OCI-LY7 (cell line): ENCODE data around the gene LTBP4. TPM values are rescaled to one million over a fixed set of nuclear protein-coding genes. Genes with fewer than 3 reads are reported as not detected.
A peak's percentile ranks its signal among the peaks of the same experiment; 100 is the strongest.
"Not testable (repeated sequence)": the region's sequence is repeated elsewhere in the genome, so short reads cannot be mapped to it uniquely, and the experiment has no call there.

Experiments
- BruUV-seq: library from RNA; stranded (reverse); fragments of 400-500 nt; replicated peaks from 2 replicates; lab custom pipeline; 2021; lab: Mats Ljungman, UMichigan
- CTCF ChIA-PET: fragments of 300-600 bp; sonication (Branson Sonifier 250); formaldehyde crosslinking; loops from one replicate; lab custom pipeline; 2022; ENCODE audit warnings: antibody characterized with exemption; ENCODE audit not compliant: unreplicated experiment; lab: Charles Lee
- POLR2A ChIA-PET: fragments of 300-600 bp; sonication (Branson Sonifier 250); formaldehyde crosslinking; loops from one replicate; lab custom pipeline; 2022; ENCODE audit warnings: antibody characterized with exemption; lab: Charles Lee
- DNase-seq: peaks from one replicate; pipeline ENCODE4 v3.0.0-alpha.2; 2015; ENCODE audit warnings: low spot score
- H2AFZ ChIP-seq: fragments of 200-600 bp; sonication (generic), shearing (Covaris generic); 2 replicates; pipeline ENCODE4 v1.6.1; 2014; ENCODE audit warnings: mild to moderate bottlenecking, antibody characterized with exemption, low read length, moderate library complexity
- H3K27ac ChIP-seq: fragments of 200-600 bp; sonication (generic); 2 replicates; pipeline ENCODE4 v1.5.1; 2014; ENCODE audit warnings: mixed run types, low read depth, mild to moderate bottlenecking, moderate library complexity, low read length, inconsistent platforms; ENCODE audit not compliant: poor library complexity, severe bottlenecking
- H3K36me3 ChIP-seq: fragments of 200-600 bp; sonication (generic); 2 replicates; pipeline ENCODE4 v1.6.1; 2014; ENCODE audit warnings: mild to moderate bottlenecking, antibody characterized with exemption, low read length, moderate library complexity, mixed read lengths; ENCODE audit not compliant: insufficient read depth
- H3K4me1 ChIP-seq: fragments of 200-600 bp; sonication (generic); 2 replicates; pipeline ENCODE4 v1.5.1; 2014; ENCODE audit warnings: mild to moderate bottlenecking, low read length; ENCODE audit not compliant: insufficient read depth, poor library complexity, severe bottlenecking
- H3K4me2 ChIP-seq: fragments of 200-600 bp; sonication (generic); 2 replicates; pipeline ENCODE4 v1.6.1; 2014; ENCODE audit warnings: mild to moderate bottlenecking, low read length
- H3K4me3 ChIP-seq: fragments of 200-600 bp; sonication (generic); 2 replicates; pipeline ENCODE4 v1.5.1; 2014; ENCODE audit warnings: mild to moderate bottlenecking, low read depth, low read length; ENCODE audit not compliant: poor library complexity, severe bottlenecking
- H3K79me2 ChIP-seq: fragments of 200-600 bp; sonication (generic); 2 replicates; pipeline ENCODE4 v1.6.1; 2016; ENCODE audit warnings: low read depth, mild to moderate bottlenecking, low read length, moderate library complexity, mixed read lengths; ENCODE audit not compliant: insufficient read depth
- H3K9me2 ChIP-seq: fragments of 200-600 bp; sonication (generic); 2 replicates; pipeline ENCODE4 v1.6.1; 2016; ENCODE audit warnings: mild to moderate bottlenecking, low read length, mixed read lengths; ENCODE audit not compliant: insufficient read depth
- H3K9me3 ChIP-seq: fragments of 200-600 bp; sonication (generic); 2 replicates; pipeline ENCODE4 v1.6.1; 2014; ENCODE audit warnings: mild to moderate bottlenecking, mixed run types, low read length, mixed read lengths
- H4K20me1 ChIP-seq: fragments of 200-600 bp; sonication (generic); 2 replicates; pipeline ENCODE4 v1.6.1; 2014; ENCODE audit warnings: mild to moderate bottlenecking, antibody characterized with exemption, low read length, moderate library complexity, mixed read lengths; ENCODE audit not compliant: insufficient read depth
- CTCF ChIP-seq: fragments of 200-600 bp; sonication (generic); conservative IDR thresholded peaks from 2 replicates; pipeline ENCODE4 v1.5.1; 2014; ENCODE audit warnings: mild to moderate bottlenecking, antibody characterized with exemption, low read length, moderate library complexity, mixed read lengths
- EZH2phosphoT487 ChIP-seq: fragments of 200-600 bp; sonication (generic); IDR thresholded peaks from 2 replicates; pipeline ENCODE4 v1.6.1; 2018; ENCODE audit warnings: low read depth, borderline replicate concordance, mild to moderate bottlenecking, mixed run types, antibody characterized with exemption, low read length, moderate library complexity, mixed read lengths
- intact Hi-C: fragments of 100-400 bp; cut with micrococcal nuclease; formaldehyde crosslinking; loops from one replicate; pipeline ENCODE4 v1.10.0; 2022; ENCODE audit not compliant: unreplicated experiment
- total RNA-seq, 2 experiments: library from RNA; depleted of rRNA in 1 of 2; stranded (reverse); fragments of >200 nt in 1 of 2; shearing (Covaris generic) in 1 of 2; gene quantifications; 2 replicates each; pipeline ENCODE4 v1.2.3, GENCODE V29; 2014 to 2022

The LTBP4 gene
- total RNA-seq, 2 experiments from 2014 or later, result 44.5 to 108 TPM

GRCh38 chr19:40646743-40647254 lies 45.6 kb downstream of the LTBP4 start:
- POLR2A ChIA-PET, result interaction anchor here (0.6 kb wide), 1 partner anchor 8 kb away, joined by 6 read pairs; no protein-coding TSS in a partner anchor
- Histone ChIP-seq H3K4me1 (no peaks in the 10 kb centered on the region), H3K9me3 (no peaks in the 10 kb centered on the region), H4K20me1 (no peaks in the 10 kb centered on the region), H3K36me3 (no peaks in the 10 kb centered on the region), H3K27ac (no peak overlapping the region), H2AFZ (no peak overlapping the region), H3K9me2 (no peaks in the 10 kb centered on the region), H3K4me2 (no peak overlapping the region), H3K4me3 (no peak overlapping the region), H3K79me2 (no peaks in the 10 kb centered on the region)
- CTCF ChIA-PET, result no interaction called here
- intact Hi-C loops, result no loop called here
- TF ChIP-seq EZH2phosphoT487 (no peak), CTCF (no peak)
- BruUV-seq, result no TSS peak
- DNase-seq, result no peak

GRCh38 chr19:40649903-40650675 lies 48.9 kb downstream of the LTBP4 start:
- H3K4me2 ChIP-seq, intact Hi-C loops, H4K20me1 ChIP-seq, POLR2A ChIA-PET, H2AFZ ChIP-seq, H3K36me3 ChIP-seq, BruUV-seq, H3K27ac ChIP-seq, H3K79me2 ChIP-seq, CTCF ChIA-PET, H3K9me2 ChIP-seq, H3K4me3 ChIP-seq, H3K4me1 ChIP-seq, H3K9me3 ChIP-seq: not testable (repeated sequence)
- peak; percentile 13 for DNase-seq

- Histone ChIP-seq H3K36me3 (no peaks in the 10 kb centered on the region), H3K4me2 (no peak overlapping the region), H4K20me1 (no peaks in the 10 kb centered on the region), H2AFZ (no peak overlapping the region), H3K9me3 (no peaks in the 10 kb centered on the region), H3K9me2 (no peaks in the 10 kb centered on the region), H3K4me3 (no peak overlapping the region), H3K27ac (no peak overlapping the region), H3K4me1 (no peaks in the 10 kb centered on the region), H3K79me2 (no peaks in the 10 kb centered on the region)
- no TSS peak for BruUV-seq
- ChIA-PET POLR2A (no interaction called here), CTCF (no interaction called here)
- intact Hi-C loops, result no loop called here
- no peak for TF ChIP-seq EZH2phosphoT487
- TF ChIP-seq CTCF, result no peak
- no peak for DNase-seq
Observed at GRCh38 chr19:40650749-40651305, 49.7 kb downstream of the LTBP4 start.

- H2AFZ ChIP-seq, DNase-seq, H3K4me1 ChIP-seq, H3K27ac ChIP-seq, H4K20me1 ChIP-seq, CTCF ChIA-PET, intact Hi-C loops, BruUV-seq, H3K9me3 ChIP-seq, H3K79me2 ChIP-seq, H3K4me3 ChIP-seq, H3K9me2 ChIP-seq, H3K36me3 ChIP-seq, H3K4me2 ChIP-seq: not testable (repeated sequence)
- POLR2A ChIA-PET, result interaction anchor here (0.6 kb wide), 2 partner anchors 161 to 740 kb away, joined by 3 to 5 read pairs; no protein-coding TSS in a partner anchor
Observed at GRCh38 chr19:40652303-40652702, 51.1 kb downstream of the LTBP4 start.

- CTCF ChIA-PET, H4K20me1 ChIP-seq, BruUV-seq, H3K4me1 ChIP-seq, H2AFZ ChIP-seq, H3K4me3 ChIP-seq, H3K9me3 ChIP-seq, H3K9me2 ChIP-seq, H3K4me2 ChIP-seq, POLR2A ChIA-PET, intact Hi-C loops, DNase-seq, H3K36me3 ChIP-seq, H3K79me2 ChIP-seq, H3K27ac ChIP-seq: not testable (repeated sequence)
Observed at GRCh38 chr19:40655684-40656083, 54.5 kb downstream of the LTBP4 start.
